Measurements from ENCODE around the gene FUBP3. TPM values are rescaled to one million over a fixed set of nuclear protein-coding genes. Genes with fewer than 3 reads are reported as not detected.

FUBP3 gene
- total RNA-seq, 1 experiment from 2014 or later = 73.7 TPM

DNA sequence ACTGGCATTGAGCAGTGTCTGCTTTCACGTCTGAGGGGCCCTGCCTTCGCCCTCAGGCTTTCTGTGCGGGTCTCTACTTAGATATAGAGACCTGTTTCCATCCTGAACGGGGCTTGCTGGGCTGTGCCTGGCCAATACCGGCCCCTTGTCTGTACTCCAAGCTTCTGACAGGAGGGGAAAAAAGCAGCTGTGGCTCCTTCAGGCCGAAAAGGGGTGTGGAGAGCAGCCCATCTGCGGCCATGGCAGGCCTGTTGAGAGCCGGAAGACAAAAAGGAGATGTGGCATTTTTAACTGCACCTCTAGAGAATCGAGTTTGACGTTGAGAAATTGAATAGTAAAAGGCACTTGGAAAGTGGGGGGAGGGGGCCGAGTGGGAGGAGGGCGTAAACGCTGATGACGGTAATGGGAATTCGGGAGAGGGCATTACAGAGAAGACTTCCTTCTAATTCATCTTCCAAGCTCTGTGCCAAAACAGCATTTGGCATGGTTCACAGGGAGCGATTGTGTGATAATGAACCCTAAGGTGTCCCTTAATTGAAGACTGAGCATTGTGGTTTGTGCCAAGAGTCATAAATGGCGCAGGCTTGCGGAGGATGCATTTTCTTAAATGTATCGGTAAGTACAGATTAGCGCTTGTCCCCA is 59.9 kb downstream of the FUBP3 start:
- Histone ChIP-seq H4K20me1 (ENCODE audit: insufficient read depth) (no peaks in the 10 kb centered on the region), H3K4me1 (ENCODE audit: control insufficient read depth in 1 of 2, insufficient read depth in 2 of 2, low read length in 2 of 2) (no peaks in the 10 kb centered on the region), H3K4me3 (replicated peaks in 1 of 2; ENCODE audit: low read depth in 1 of 2, low read length in 2 of 2) (no peak overlapping the region), H3K79me2 (ENCODE audit: insufficient read depth, low read length) (no peaks in the 10 kb centered on the region), H3K4me2 (ENCODE audit: low read length) (no peak overlapping the region), H3K27me3 (ENCODE audit: insufficient read depth, low read length) (no peaks in the 10 kb centered on the region), H3K9me3 (ENCODE audit: control insufficient read depth in 1 of 2, insufficient read depth in 1 of 2, low read depth in 1 of 2, low read length in 2 of 2) (no peaks in the 10 kb centered on the region), H2AFZ (ENCODE audit: low read depth, low read length, poor library complexity, severe bottlenecking) (no peak overlapping the region), H3K9ac (ENCODE audit: low read length) (no peak overlapping the region), H3K9me2 (ENCODE audit: insufficient read depth) (no peaks in the 10 kb centered on the region), H3K36me3 (ENCODE audit: control insufficient read depth in 1 of 2, insufficient read depth in 2 of 2, low read length in 2 of 2) (peaks cover 10 to 11% of the 10 kb centered on the region in 2 experiments), H3K27ac (ENCODE audit: low read depth, low read length) (no peak overlapping the region)
- no TSS peak for BruUV-seq (replicated peaks)
- ChIA-PET CTCF (no interaction called here), POLR2A (no interaction called here), RAD21 (ENCODE audit: low non-redundant PET in 1 of 2, low total read pairs in 2 of 2, uncharacterized antibody in 2 of 2, unreplicated experiment in 2 of 2) (no interaction called here)
- intact Hi-C loops (cut with micrococcal nuclease) = no loop called here
- DNase-seq (ENCODE audit: low read depth, low spot score) = no peak
- no peak for ATAC-seq
- no peak for TF ChIP-seq EGR1 (IDR thresholded peaks at IDR 0.05; ENCODE audit: low read depth)
- TF ChIP-seq, protein P1, sequence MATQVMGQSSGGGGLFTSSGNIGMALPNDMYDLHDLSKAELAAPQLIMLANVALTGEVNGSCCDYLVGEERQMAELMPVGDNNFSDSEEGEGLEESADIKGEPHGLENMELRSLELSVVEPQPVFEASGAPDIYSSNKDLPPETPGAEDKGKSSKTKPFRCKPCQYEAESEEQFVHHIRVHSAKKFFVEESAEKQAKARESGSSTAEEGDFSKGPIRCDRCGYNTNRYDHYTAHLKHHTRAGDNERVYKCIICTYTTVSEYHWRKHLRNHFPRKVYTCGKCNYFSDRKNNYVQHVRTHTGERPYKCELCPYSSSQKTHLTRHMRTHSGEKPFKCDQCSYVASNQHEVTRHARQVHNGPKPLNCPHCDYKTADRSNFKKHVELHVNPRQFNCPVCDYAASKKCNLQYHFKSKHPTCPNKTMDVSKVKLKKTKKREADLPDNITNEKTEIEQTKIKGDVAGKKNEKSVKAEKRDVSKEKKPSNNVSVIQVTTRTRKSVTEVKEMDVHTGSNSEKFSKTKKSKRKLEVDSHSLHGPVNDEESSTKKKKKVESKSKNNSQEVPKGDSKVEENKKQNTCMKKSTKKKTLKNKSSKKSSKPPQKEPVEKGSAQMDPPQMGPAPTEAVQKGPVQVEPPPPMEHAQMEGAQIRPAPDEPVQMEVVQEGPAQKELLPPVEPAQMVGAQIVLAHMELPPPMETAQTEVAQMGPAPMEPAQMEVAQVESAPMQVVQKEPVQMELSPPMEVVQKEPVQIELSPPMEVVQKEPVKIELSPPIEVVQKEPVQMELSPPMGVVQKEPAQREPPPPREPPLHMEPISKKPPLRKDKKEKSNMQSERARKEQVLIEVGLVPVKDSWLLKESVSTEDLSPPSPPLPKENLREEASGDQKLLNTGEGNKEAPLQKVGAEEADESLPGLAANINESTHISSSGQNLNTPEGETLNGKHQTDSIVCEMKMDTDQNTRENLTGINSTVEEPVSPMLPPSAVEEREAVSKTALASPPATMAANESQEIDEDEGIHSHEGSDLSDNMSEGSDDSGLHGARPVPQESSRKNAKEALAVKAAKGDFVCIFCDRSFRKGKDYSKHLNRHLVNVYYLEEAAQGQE (IDR thresholded peaks at IDR 0.05; ENCODE audit: low read depth) = no peak

DNA sequence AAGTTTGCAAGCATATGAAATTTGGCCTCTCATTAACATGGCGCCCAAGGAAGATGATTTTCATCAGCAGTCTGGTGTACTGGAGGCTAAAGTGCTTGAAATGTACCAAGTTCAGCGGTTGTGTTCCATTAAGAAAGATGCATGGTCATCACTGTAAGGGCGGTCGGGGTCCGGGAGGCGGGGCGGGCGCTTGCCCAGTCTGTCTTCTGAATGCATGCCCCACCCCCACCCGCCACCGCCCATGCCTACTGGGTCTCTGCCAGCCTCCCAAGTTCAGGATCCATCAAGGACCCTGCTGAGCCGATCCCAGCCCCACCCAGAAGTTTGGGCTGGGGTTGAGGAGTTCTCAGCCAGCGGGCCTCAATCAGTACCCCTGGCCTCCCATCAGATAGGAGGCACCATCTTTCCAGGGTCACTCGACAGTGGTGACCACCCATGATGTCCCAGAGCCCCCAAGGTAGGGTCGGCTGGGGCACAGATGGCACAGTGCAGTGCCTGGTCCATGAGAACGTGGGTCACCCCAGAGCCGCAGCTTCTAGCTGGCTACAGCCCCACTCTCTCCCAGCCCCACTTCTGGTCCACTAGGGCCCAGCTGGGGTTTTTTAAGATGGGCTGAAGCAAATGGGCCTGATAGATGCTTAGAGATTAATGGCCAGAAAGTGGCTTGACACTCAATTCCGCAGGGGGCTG is 60.6 kb downstream of the FUBP3 start:
- CTCF ChIA-PET = no interaction called here
- H3K4me1 ChIP-seq (ENCODE audit: control insufficient read depth in 1 of 2, insufficient read depth in 2 of 2, low read length in 2 of 2) = no peaks in the 10 kb centered on the region
- BruUV-seq (replicated peaks) = TSS peak; percentile 33

More for the DNA sequence above, 60.6 kb downstream of the FUBP3 start:
- no peaks in the 10 kb centered on the region for H4K20me1 ChIP-seq (ENCODE audit: insufficient read depth)
- no peaks in the 10 kb centered on the region for H3K27me3 ChIP-seq (ENCODE audit: insufficient read depth, low read length)
- no peak for DNase-seq (ENCODE audit: low read depth, low spot score)
- no peak overlapping the region for H3K9ac ChIP-seq (ENCODE audit: low read length)
- no peaks in the 10 kb centered on the region for H3K9me2 ChIP-seq (ENCODE audit: insufficient read depth)
- peak; percentile 24; the same call in 1 of the 2 replicates for ATAC-seq
- H2AFZ ChIP-seq (ENCODE audit: low read depth, low read length, poor library complexity, severe bottlenecking) = no peak overlapping the region
- H3K4me2 ChIP-seq (ENCODE audit: low read length) = no peak overlapping the region
- no peak overlapping the region for H3K27ac ChIP-seq (ENCODE audit: low read depth, low read length)
- no peaks in the 10 kb centered on the region for H3K79me2 ChIP-seq (ENCODE audit: insufficient read depth, low read length)
- intact Hi-C loops (cut with micrococcal nuclease) = no loop called here
- peaks cover 10 to 11% of the 10 kb centered on the region in 2 experiments for H3K36me3 ChIP-seq (ENCODE audit: control insufficient read depth in 1 of 2, insufficient read depth in 2 of 2, low read length in 2 of 2)
- H3K4me3 ChIP-seq (replicated peaks in 1 of 2; ENCODE audit: low read depth in 1 of 2, low read length in 2 of 2) = no peak overlapping the region
- TF ChIP-seq ZNF274 (IDR thresholded peaks at IDR 0.05; ENCODE audit: low read depth, low read length) (no peak), EZH2 (IDR thresholded peaks at IDR 0.05) (no peak), ZFX (IDR thresholded peaks at IDR 0.05) (no peak), JUND (IDR thresholded peaks at IDR 0.05) (no peak), EGR1 (IDR thresholded peaks at IDR 0.05; ENCODE audit: low read depth) (no peak), CEBPB (IDR thresholded peaks at IDR 0.05; ENCODE audit: low read depth) (no peak), POLR2A (IDR thresholded peaks at IDR 0.05; ENCODE audit: borderline replicate concordance, extremely low read depth, insufficient read depth, insufficient read length) (no peak), SP1 (IDR thresholded peaks at IDR 0.05; ENCODE audit: low read depth) (no peak), RAD21 (IDR thresholded peaks at IDR 0.05; ENCODE audit: low read depth) (no peak), ELF1 (IDR thresholded peaks at IDR 0.05; ENCODE audit: borderline replicate concordance, low read depth) (no peak), POLR2AphosphoS5 (IDR thresholded peaks at IDR 0.05; ENCODE audit: low read depth, low read length) (no peak)
- TF ChIP-seq, protein P1 (IDR thresholded peaks at IDR 0.05; ENCODE audit: low read depth) = no peak
- TF ChIP-seq, protein P2, sequence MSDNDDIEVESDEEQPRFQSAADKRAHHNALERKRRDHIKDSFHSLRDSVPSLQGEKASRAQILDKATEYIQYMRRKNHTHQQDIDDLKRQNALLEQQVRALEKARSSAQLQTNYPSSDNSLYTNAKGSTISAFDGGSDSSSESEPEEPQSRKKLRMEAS (IDR thresholded peaks at IDR 0.05) = no peak
- no peaks in the 10 kb centered on the region for H3K9me3 ChIP-seq (ENCODE audit: control insufficient read depth in 1 of 2, insufficient read depth in 1 of 2, low read depth in 1 of 2, low read length in 2 of 2)
- ChIA-PET RAD21 (ENCODE audit: low non-redundant PET in 1 of 2, low total read pairs in 2 of 2, uncharacterized antibody in 2 of 2, unreplicated experiment in 2 of 2) (no interaction called here), POLR2A (no interaction called here)

All from HCT116 (cell line).